WTC11 (cell line): ENCODE results near the gene CACNA1H. TPM values are rescaled to one million over a fixed set of nuclear protein-coding genes. Genes with fewer than 3 reads are reported as not detected.

Source experiments
- ATAC-seq: fragments of 200-7000 bp; cut with Tn5 transposase; 2 replicates; pipeline ENCODE4 v1.10.0; 2021; ENCODE audit warnings: mild to moderate bottlenecking, moderate library complexity
- CTCF ChIA-PET: fragments of 300-600 bp; sonication (Branson Sonifier 250); formaldehyde crosslinking; loops from one replicate; lab custom pipeline; 2021; ENCODE audit warnings: antibody characterized with exemption; lab: Charles Lee
- POLR2A ChIA-PET: fragments of 350-600 bp; sonication (Branson Sonifier 250); formaldehyde crosslinking; loops from one replicate; lab custom pipeline; 2021; ENCODE audit warnings: antibody characterized with exemption; lab: Charles Lee
- DNase-seq: peaks from one replicate; pipeline ENCODE4 v3.0.0; 2021; ENCODE audit warnings: low spot score
- H3K27ac Mint-ChIP-seq: 2 replicates; pipeline ENCODE4 v1.8.0; 2021; ENCODE audit warnings: mixed read lengths
- H3K27me3 Mint-ChIP-seq: 2 replicates; pipeline ENCODE4 v1.8.0; 2021; ENCODE audit warnings: low read depth, mild to moderate bottlenecking, moderate library complexity, mixed read lengths
- H3K36me3 Mint-ChIP-seq: 2 replicates; pipeline ENCODE4 v1.8.0; 2021; ENCODE audit warnings: mixed read lengths
- H3K4me1 Mint-ChIP-seq: 2 replicates; pipeline ENCODE4 v1.8.0; 2022; ENCODE audit warnings: mixed read lengths
- H3K4me3 Mint-ChIP-seq: 2 replicates; pipeline ENCODE4 v1.8.0; 2021; ENCODE audit warnings: mild to moderate bottlenecking, moderate library complexity, mixed read lengths
- H3K9me3 Mint-ChIP-seq: 2 replicates; pipeline ENCODE4 v1.8.0; 2021; ENCODE audit warnings: mixed read lengths
- ATF2 ChIP-seq: sonication (generic); formaldehyde crosslinking; IDR thresholded peaks from 2 replicates; pipeline ENCODE4 v1.8.1; 2022; ENCODE audit warnings: low read depth, missing genetic modification reagents, borderline replicate concordance
- ATF3 ChIP-seq: sonication (generic); formaldehyde crosslinking; conservative IDR thresholded peaks from 2 replicates; pipeline ENCODE4 v1.8.1; 2022; ENCODE audit warnings: mild to moderate bottlenecking, missing genetic modification reagents
- CREM ChIP-seq: sonication (generic); formaldehyde crosslinking; IDR thresholded peaks from 2 replicates; pipeline ENCODE4 v1.8.1; 2022; ENCODE audit warnings: mild to moderate bottlenecking, missing genetic modification reagents, moderate library complexity
- E2F5 ChIP-seq: sonication (generic); formaldehyde crosslinking; IDR thresholded peaks from 2 replicates; pipeline ENCODE4 v1.8.1; 2022; ENCODE audit warnings: mild to moderate bottlenecking, moderate library complexity, missing genetic modification reagents
- ETV6 ChIP-seq: sonication (generic); formaldehyde crosslinking; IDR thresholded peaks from 2 replicates; pipeline ENCODE4 v1.8.1; 2022; ENCODE audit warnings: mild to moderate bottlenecking, missing genetic modification reagents
- FOXJ3 ChIP-seq: sonication (generic); formaldehyde crosslinking; IDR thresholded peaks from 2 replicates; pipeline ENCODE4 v1.9.0; 2021; ENCODE audit warnings: missing genetic modification reagents, mild to moderate bottlenecking, borderline replicate concordance
- FOXK1 ChIP-seq: sonication (generic); formaldehyde crosslinking; IDR thresholded peaks from 2 replicates; pipeline ENCODE4 v1.8.0; 2022; ENCODE audit warnings: mild to moderate bottlenecking, moderate library complexity, missing genetic modification reagents
- GTF2I ChIP-seq: fragments of 250-450 bp; sonication (Bioruptor Pico); conservative IDR thresholded peaks from 2 replicates; pipeline ENCODE4 v1.4.0; 2021; ENCODE audit warnings: mild to moderate bottlenecking
- MXD4 ChIP-seq: fragments of 250-450 bp; sonication (Bioruptor Pico); IDR thresholded peaks from 2 replicates; pipeline ENCODE4 v1.8.0; 2021; ENCODE audit warnings: mild to moderate bottlenecking, moderate library complexity, borderline replicate concordance
- TCF7 ChIP-seq: sonication (generic); formaldehyde crosslinking; IDR thresholded peaks from 2 replicates; pipeline ENCODE4 v1.8.0; 2022; ENCODE audit warnings: mild to moderate bottlenecking, low read depth, missing genetic modification reagents, moderate library complexity
- TEAD1 ChIP-seq: sonication (generic); formaldehyde crosslinking; IDR thresholded peaks from 2 replicates; pipeline ENCODE4 v1.8.0; 2022; ENCODE audit warnings: mild to moderate bottlenecking, missing genetic modification reagents
- TP53 ChIP-seq: sonication (generic); formaldehyde crosslinking; IDR thresholded peaks from 2 replicates; pipeline ENCODE4 v1.8.1; 2023; ENCODE audit warnings: mild to moderate bottlenecking, missing genetic modification reagents
- ZNF219 ChIP-seq: sonication (generic); formaldehyde crosslinking; IDR thresholded peaks from 2 replicates; pipeline ENCODE4 v1.8.0; 2023; ENCODE audit warnings: missing genetic modification reagents, mild to moderate bottlenecking, borderline replicate concordance
- total RNA-seq: library from RNA; stranded (reverse); gene quantifications from 3 replicates; pipeline ENCODE4 v1.2.3, GENCODE V29; 2021
- TF ChIP-seq, protein P1 (sequence below): fragments of 250-450 bp; sonication (Bioruptor Pico); IDR thresholded peaks from 2 replicates; pipeline ENCODE4 v1.9.0; 2021; ENCODE audit warnings: moderate library complexity, mild to moderate bottlenecking, inconsistent platforms, borderline replicate concordance
- TF ChIP-seq, protein P2 (sequence below): fragments of 250-450 bp; sonication (Bioruptor Pico); IDR thresholded peaks from 2 replicates; pipeline ENCODE4 v1.9.0; 2021; ENCODE audit warnings: mild to moderate bottlenecking

The CACNA1H gene
- total RNA-seq, 1 experiment from 2014 or later, result 38.0 TPM

DNA sequence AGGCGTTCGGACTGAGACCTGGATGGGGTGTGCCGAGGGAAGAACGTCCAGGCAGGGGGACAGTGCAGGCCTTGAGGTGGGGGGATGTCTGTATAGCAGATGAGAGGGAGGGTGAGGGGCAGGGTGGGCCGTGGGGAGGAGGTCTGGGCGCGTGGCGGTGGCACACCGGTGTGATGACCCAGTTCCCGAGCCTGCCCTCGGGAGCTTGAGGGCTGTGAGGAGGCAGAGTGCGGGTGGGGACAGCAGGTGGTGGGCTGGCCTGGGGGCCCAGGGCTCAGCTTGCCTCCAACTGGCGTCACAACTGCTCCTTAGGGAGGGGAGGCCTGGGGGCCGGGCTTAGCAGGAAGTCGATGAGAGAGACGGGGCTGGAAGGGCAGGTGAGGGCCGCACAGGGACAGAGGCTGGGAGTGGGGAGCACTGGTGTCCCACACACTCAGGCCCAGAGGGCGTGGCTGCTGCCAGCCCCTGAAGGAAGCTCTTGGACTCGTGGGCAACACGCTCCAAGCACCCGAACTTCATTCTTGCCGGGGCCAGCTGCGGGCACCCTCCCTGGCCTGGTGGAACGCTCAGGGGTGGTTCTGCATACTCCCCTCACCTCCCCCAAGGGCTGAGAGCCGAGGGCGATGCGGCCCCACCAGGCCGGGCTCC lies 6.5 kb downstream of the CACNA1H start:
- ChIA-PET POLR2A (no interaction called here), CTCF (interaction anchor here (0.6 to 1.3 kb wide), 2 partner anchors 56 to 334 kb away, joined by 3 to 4 read pairs; partner anchors contain the start of gene TELO2)
- Mint-ChIP-seq H3K27me3 (no peaks in the 10 kb centered on the region), H3K4me3 (no peak overlapping the region), H3K4me1 (peaks cover 6% of the 10 kb centered on the region; the same call in 1 of the 2 replicates), H3K27ac (no peak overlapping the region), H3K36me3 (no peaks in the 10 kb centered on the region), H3K9me3 (no peaks in the 10 kb centered on the region)
- no peak for ATAC-seq
- TF ChIP-seq ATF3 (CRISPR knock-in tag) (no peak), GTF2I (CRISPR knock-in tag) (no peak), FOXK1 (no peak), E2F5 (CRISPR knock-in tag) (no peak), TEAD1 (CRISPR knock-in tag) (no peak), TCF7 (CRISPR knock-in tag) (no peak), MXD4 (CRISPR knock-in tag) (no peak), TP53 (no peak), ATF2 (CRISPR knock-in tag) (no peak), FOXJ3 (CRISPR knock-in tag) (no peak)
- TF ChIP-seq, protein P1, sequence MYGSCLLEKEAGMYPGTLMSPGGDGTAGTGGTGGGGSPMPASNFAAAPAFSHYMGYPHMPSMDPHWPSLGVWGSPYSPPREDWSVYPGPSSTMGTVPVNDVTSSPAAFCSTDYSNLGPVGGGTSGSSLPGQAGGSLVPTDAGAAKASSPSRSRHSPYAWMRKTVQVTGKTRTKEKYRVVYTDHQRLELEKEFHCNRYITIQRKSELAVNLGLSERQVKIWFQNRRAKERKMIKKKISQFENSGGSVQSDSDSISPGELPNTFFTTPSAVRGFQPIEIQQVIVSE, result no peak
- DNase-seq, result no peak

GRCh38 chr16:1159973-1160772 lies 7.3 kb downstream of the CACNA1H start:
- H3K4me3 Mint-ChIP-seq, result no peak overlapping the region
- H3K27me3 Mint-ChIP-seq, result no peaks in the 10 kb centered on the region
- CTCF ChIA-PET, result interaction anchor here (0.6 to 1.3 kb wide), 2 partner anchors 57 to 333 kb away, joined by 3 to 4 read pairs; partner anchors contain the start of gene TELO2
- 0 out of 2 replicates have a peak, but pooled peaks cover 4% of the 10 kb centered on the region for H3K4me1 Mint-ChIP-seq
- no peaks in the 10 kb centered on the region for H3K9me3 Mint-ChIP-seq
- ATAC-seq (no peak), DNase-seq (peak; percentile 42)
- TF ChIP-seq GTF2I (CRISPR knock-in tag), result no peak
- TF ChIP-seq ATF3 (CRISPR knock-in tag), result no peak
- TF ChIP-seq, protein P1, result no peak
- TF ChIP-seq ZNF219, result no peak
- TF ChIP-seq CREM (CRISPR knock-in tag), result no peak
- TF ChIP-seq ETV6 (CRISPR knock-in tag), result no peak
- TF ChIP-seq, protein P2, sequence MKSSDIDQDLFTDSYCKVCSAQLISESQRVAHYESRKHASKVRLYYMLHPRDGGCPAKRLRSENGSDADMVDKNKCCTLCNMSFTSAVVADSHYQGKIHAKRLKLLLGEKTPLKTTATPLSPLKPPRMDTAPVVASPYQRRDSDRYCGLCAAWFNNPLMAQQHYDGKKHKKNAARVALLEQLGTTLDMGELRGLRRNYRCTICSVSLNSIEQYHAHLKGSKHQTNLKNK (CRISPR knock-in tag), result no peak
- TF ChIP-seq FOXK1, result no peak
- POLR2A ChIA-PET, result no interaction called here
- no peak overlapping the region for H3K27ac Mint-ChIP-seq
- H3K36me3 Mint-ChIP-seq, result no peaks in the 10 kb centered on the region
